NB4 (cell line): Measurements from ENCODE around the gene CALR.
"Not testable (repeated sequence)": the region's sequence is repeated elsewhere in the genome, so short reads cannot be mapped to it uniquely, and the experiment has no call there.

ENCODE experiments used
- DNase-seq: peaks from one replicate; pipeline ENCODE4 v3.0.0; 2010; ENCODE audit warnings: low read depth
- H3K4me3 ChIP-seq: one replicate; pipeline ENCODE4 v1.5.1; 2011; ENCODE audit warnings: mild to moderate bottlenecking, low read depth, low read length, moderate library complexity
- CTCF ChIP-seq: IDR thresholded peaks from one replicate; pipeline ENCODE4 v1.5.1; 2012; ENCODE audit warnings: low read depth, low read length
- MAX ChIP-seq: IDR thresholded peaks from 2 replicates; pipeline ENCODE4 v1.6.1; 2011; ENCODE audit warnings: low read depth, low read length
- MYC ChIP-seq: IDR thresholded peaks from 2 replicates; pipeline ENCODE4 v1.6.1; 2011; ENCODE audit warnings: low read depth, low read length
- POLR2A ChIP-seq: IDR thresholded peaks from 2 replicates; pipeline ENCODE4 v1.6.1; 2011; ENCODE audit warnings: mild to moderate bottlenecking; ENCODE audit not compliant: insufficient read length; ENCODE audit errors: extremely low read depth

The CALR gene

GRCh38 chr19:12913851-12914690 lies 24.3 kb upstream of the CALR start:
- peak; percentile 96 for DNase-seq
- TF ChIP-seq MAX (peak; percentile 84), CTCF (no peak), MYC (peak; percentile 73), POLR2A (peak; percentile 40)
- peak overlapping the region; percentile 43 for H3K4me3 ChIP-seq

GRCh38 chr19:12915860-12916259 lies 22.5 kb upstream of the CALR start:
- DNase-seq, H3K4me3 ChIP-seq: not testable (repeated sequence)

GRCh38 chr19:12918253-12918652 lies 20.2 kb upstream of the CALR start:
- DNase-seq = no peak
- TF ChIP-seq MAX (no peak), CTCF (no peak), MYC (no peak), POLR2A (no peak)
- no peak overlapping the region for H3K4me3 ChIP-seq

- H3K4me3 ChIP-seq = no peak overlapping the region
- no peak for TF ChIP-seq MAX
- TF ChIP-seq MYC = no peak
- TF ChIP-seq POLR2A = no peak
- TF ChIP-seq CTCF = no peak
- DNase-seq = no peak
Observed at GRCh38 chr19:12921047-12921446, 17.4 kb upstream of the CALR start.

- TF ChIP-seq MAX = no peak
- TF ChIP-seq CTCF = no peak
- no peak for TF ChIP-seq POLR2A
- no peak for TF ChIP-seq MYC
- H3K4me3 ChIP-seq = no peak overlapping the region
- no peak for DNase-seq
Observed at GRCh38 chr19:12922959-12923358, 15.4 kb upstream of the CALR start.

- H3K4me3 ChIP-seq = no peak overlapping the region
- DNase-seq = no peak
- TF ChIP-seq CTCF (no peak), MAX (no peak), MYC (no peak), POLR2A (no peak)
Observed at GRCh38 chr19:12924621-12925310, 13.6 kb upstream of the CALR start.
